ENCODE results near the gene CRCP.

CRCP gene

DNA sequence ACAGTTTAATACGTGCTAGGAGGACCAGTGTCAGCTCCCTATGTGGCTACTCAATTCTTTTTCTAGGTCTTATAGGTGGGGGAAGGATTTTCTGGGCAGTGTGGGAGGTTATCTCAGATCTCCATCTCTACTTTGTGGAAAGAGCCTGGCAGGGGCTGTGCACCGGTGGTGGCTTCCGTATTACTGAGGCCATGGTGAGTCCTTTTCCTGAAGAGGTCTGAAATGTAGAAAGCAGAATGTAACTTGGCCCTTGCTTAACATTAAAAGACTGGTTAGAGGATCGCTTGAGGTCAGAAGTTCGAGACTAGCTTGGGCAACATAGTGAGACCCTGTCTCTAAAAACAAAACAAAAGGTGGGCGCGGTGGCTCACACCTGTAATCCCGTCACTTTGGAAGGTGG lies 87.8 kb downstream of the CRCP start:
- Histone ChIP-seq H3K4me3 (ENCODE audit: low read depth, low read length, poor library complexity, severe bottlenecking) (no peak overlapping the region), H2AFZ (ENCODE audit: low read length) (no peak overlapping the region), H3K9ac (ENCODE audit: low read length) (no peak overlapping the region), H3K27ac (ENCODE audit: low read depth, low read length, poor library complexity, severe bottlenecking) (no peak overlapping the region), H3K9me2 (ENCODE audit: low read depth, low read length) (no peaks in the 10 kb centered on the region), H4K20me1 (ENCODE audit: insufficient read depth, low read length) (no peaks in the 10 kb centered on the region), H3K79me2 (ENCODE audit: insufficient read depth, low read length) (no peaks in the 10 kb centered on the region), H3K36me3 (ENCODE audit: insufficient read depth, low read length) (no peaks in the 10 kb centered on the region), H3K27me3 (ENCODE audit: insufficient read depth, low read length) (0 out of 2 replicates have a peak, but pooled peaks cover 9% of the 10 kb centered on the region), H3K4me1 (ENCODE audit: insufficient read depth, low read length, severe bottlenecking) (peaks cover 21% of the 10 kb centered on the region), H3K9me3 (ENCODE audit: low read length) (no peaks in the 10 kb centered on the region), H3K4me2 (ENCODE audit: low read length) (no peak overlapping the region), H3F3A (ENCODE audit: insufficient read depth, low read length) (no peaks in the 10 kb centered on the region)
- TF ChIP-seq EZH2 (IDR thresholded peaks at IDR 0.05; ENCODE audit: borderline replicate concordance, low read length) = no peak
- TF ChIP-seq, protein P1, sequence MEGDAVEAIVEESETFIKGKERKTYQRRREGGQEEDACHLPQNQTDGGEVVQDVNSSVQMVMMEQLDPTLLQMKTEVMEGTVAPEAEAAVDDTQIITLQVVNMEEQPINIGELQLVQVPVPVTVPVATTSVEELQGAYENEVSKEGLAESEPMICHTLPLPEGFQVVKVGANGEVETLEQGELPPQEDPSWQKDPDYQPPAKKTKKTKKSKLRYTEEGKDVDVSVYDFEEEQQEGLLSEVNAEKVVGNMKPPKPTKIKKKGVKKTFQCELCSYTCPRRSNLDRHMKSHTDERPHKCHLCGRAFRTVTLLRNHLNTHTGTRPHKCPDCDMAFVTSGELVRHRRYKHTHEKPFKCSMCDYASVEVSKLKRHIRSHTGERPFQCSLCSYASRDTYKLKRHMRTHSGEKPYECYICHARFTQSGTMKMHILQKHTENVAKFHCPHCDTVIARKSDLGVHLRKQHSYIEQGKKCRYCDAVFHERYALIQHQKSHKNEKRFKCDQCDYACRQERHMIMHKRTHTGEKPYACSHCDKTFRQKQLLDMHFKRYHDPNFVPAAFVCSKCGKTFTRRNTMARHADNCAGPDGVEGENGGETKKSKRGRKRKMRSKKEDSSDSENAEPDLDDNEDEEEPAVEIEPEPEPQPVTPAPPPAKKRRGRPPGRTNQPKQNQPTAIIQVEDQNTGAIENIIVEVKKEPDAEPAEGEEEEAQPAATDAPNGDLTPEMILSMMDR (IDR thresholded peaks at IDR 0.05; ENCODE audit: low read length) = no peak
